ENCODE measurements around the gene TCF23.

Gene TCF23

GRCh38 chr2:27134781-27135477 lies 13.9 kb upstream of the TCF23 start:
- no peak for FAIRE-seq
- TF ChIP-seq POLR2A (IDR thresholded peaks at IDR 0.05; ENCODE audit: low read depth, low read length), result no peak
- DNase-seq (ENCODE audit: insufficient read length, low spot score), result no peak

- no peak for TF ChIP-seq POLR2A (IDR thresholded peaks at IDR 0.05; ENCODE audit: low read depth, low read length)
- FAIRE-seq, result no peak
- DNase-seq (ENCODE audit: insufficient read length, low spot score), result no peak
Measured at GRCh38 chr2:27135478-27135955, 13.3 kb upstream of the TCF23 start.

- FAIRE-seq, result no peak
- no peak for DNase-seq (ENCODE audit: insufficient read length, low spot score)
- TF ChIP-seq POLR2A (IDR thresholded peaks at IDR 0.05; ENCODE audit: low read depth, low read length), result no peak
Measured at GRCh38 chr2:27136751-27137150, 12.1 kb upstream of the TCF23 start.

GRCh38 chr2:27137322-27137935 lies 11.4 kb upstream of the TCF23 start:
- DNase-seq (ENCODE audit: insufficient read length, low spot score), result no peak
- FAIRE-seq, result no peak
- TF ChIP-seq POLR2A (IDR thresholded peaks at IDR 0.05; ENCODE audit: low read depth, low read length), result no peak

DNA sequence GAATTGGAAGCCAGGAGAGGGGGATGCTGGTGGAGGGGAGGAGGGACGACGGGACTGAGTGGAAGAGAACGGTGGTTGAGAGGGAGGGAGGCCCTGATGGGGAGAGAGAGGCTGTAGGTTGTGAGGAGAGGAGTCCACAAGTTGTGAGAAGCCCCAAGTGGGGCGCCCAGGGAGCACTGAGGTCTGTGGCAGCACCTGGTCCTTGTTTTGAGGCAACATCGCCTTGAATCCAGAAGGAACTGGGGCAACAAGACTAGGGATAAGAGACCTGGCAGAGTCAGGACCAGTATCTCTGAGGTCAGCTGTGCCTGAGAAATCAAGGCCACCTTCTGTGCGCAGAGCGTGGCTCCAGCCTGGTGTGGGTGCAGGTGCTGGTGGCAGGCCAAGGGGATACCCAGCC lies 10.7 kb upstream of the TCF23 start:
- DNase-seq (ENCODE audit: insufficient read length, low spot score) (no peak), FAIRE-seq (no peak)
- TF ChIP-seq POLR2A (IDR thresholded peaks at IDR 0.05; ENCODE audit: low read depth, low read length), result no peak

GRCh38 chr2:27139310-27139709 lies 9.5 kb upstream of the TCF23 start, which contains the start of gene PRR30:
TSS of gene PRR30 (minus strand) at chr2:27139410. CDS start at chr2:27138329, 1,081 bp downstream.
- no peak for TF ChIP-seq POLR2A (IDR thresholded peaks at IDR 0.05; ENCODE audit: low read depth, low read length)
- DNase-seq (ENCODE audit: insufficient read length, low spot score) (no peak), FAIRE-seq (no peak)

- FAIRE-seq (no peak), DNase-seq (ENCODE audit: insufficient read length, low spot score) (no peak)
- TF ChIP-seq POLR2A (IDR thresholded peaks at IDR 0.05; ENCODE audit: low read depth, low read length), result no peak
Measured at GRCh38 chr2:27143285-27143684, 5.5 kb upstream of the TCF23 start.

GRCh38 chr2:27145682-27146081 lies 3.1 kb upstream of the TCF23 start:
- FAIRE-seq (no peak), DNase-seq (ENCODE audit: insufficient read length, low spot score) (no peak)
- TF ChIP-seq POLR2A (IDR thresholded peaks at IDR 0.05; ENCODE audit: low read depth, low read length), result no peak

- TF ChIP-seq POLR2A (IDR thresholded peaks at IDR 0.05; ENCODE audit: low read depth, low read length), result no peak
- DNase-seq (ENCODE audit: insufficient read length, low spot score) (no peak), FAIRE-seq (no peak)
Measured at GRCh38 chr2:27147935-27148334, 869 bp upstream of the TCF23 start.

GRCh38 chr2:27149570-27150405 lies 984 bp downstream of the TCF23 start:
- no peak for TF ChIP-seq POLR2A (IDR thresholded peaks at IDR 0.05; ENCODE audit: low read depth, low read length)
- DNase-seq (ENCODE audit: insufficient read length, low spot score) (no peak), FAIRE-seq (no peak)

DNA sequence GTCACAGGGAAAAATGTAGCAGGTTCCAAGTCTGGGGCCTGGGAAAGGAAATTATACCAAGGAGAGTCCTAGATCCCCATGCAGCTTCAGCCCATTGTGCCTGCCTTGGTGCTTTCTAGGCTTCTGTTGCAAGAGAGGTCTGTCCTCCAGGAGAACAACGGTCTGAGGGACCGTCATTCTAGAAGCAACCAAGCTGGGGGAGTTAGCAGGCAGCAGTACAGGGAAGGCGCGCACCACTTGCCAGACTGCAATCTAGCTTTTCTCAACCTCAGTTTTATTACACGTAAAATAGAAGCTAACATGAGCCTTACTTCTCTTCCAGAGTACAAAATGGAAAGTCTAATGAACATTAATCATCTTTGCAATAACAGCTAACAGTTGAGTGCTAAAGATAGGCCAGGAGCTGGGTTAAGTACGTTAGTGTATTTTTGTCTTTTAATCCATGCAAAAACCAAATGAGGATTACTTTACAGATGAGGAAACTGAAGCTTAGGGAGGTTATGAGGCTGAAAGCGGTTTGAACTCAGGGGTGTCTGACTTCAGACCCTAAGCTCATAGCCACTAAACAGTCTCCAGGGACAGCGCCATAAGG lies 1.9 kb downstream of the TCF23 start:
- no peak for TF ChIP-seq POLR2A (IDR thresholded peaks at IDR 0.05; ENCODE audit: low read depth, low read length)
- FAIRE-seq (no peak), DNase-seq (ENCODE audit: insufficient read length, low spot score) (no peak)

DNA sequence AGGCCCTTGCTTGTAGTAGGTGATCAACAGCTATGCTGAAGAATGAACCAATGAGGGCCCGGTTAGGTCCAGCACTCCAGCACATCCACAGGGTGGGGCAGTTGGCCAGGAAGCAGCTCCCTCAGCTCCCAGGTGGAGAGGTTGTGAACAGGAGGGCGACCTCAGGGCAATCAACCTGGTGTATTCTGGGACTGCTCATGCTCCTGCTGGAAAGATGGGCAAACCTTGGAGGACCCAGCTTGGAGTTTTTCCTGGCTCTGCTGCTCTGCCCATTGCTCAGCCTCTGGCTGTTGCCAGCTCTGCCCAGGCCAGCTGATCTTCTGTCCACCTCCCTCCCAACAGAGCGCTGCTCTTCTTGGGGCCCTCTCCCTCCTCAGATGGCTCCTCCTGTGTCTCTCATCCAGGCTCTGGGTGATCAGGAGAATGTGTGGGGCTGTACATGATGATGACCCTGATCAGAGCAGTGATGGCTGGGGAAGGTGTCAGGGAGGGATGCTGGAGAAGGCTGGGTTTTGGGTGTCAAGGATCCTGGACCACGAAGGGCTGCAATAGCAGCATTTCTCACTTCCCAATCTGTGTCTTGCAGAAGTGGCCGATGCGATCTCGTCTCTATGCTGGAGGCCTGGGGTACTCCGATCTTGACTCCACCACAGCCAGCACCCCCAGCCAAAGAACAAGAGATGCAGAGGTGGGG lies 3.4 kb downstream of the TCF23 start:
- DNase-seq (ENCODE audit: insufficient read length, low spot score), result no peak
- no peak for FAIRE-seq
- TF ChIP-seq POLR2A (IDR thresholded peaks at IDR 0.05; ENCODE audit: low read depth, low read length), result no peak

DNA sequence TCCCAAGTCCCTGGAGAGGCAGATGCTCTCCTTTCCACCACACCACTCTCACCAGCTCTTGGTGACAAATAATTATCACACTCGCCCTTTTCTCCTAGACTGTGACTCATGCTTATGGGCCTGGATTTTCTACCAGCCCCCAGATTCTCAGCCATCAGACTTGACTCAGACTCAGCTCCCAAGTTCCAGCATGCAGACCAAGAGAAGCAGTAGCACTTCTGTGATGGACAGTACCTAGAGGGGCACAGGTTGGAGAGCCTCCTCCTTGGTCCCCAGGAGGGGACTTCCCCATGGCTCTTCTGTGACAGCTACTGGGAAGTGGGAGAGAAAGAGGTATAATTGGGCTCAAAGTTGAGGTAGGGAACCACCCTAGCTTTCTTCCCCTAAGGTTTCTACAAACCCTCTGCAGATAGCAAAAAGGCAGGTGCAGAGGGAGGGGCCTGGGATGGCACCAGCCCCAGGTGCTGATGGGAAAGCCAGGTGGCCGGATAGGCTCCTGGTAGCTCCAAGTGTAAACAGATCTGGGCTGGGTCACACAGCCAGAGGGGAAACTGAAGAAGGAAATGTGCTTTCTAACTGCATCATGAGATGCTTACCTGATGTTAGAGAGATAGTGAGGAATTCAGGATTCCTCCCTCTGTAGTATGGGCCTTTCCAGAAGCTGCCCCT lies 4.1 kb downstream of the TCF23 start:
- no peak for FAIRE-seq
- DNase-seq (ENCODE audit: insufficient read length, low spot score), result peak; percentile 51

More for the DNA sequence above, 4.1 kb downstream of the TCF23 start:
- no peak for TF ChIP-seq POLR2A (IDR thresholded peaks at IDR 0.05; ENCODE audit: low read depth, low read length)
